ENCODE data around the gene RNF138.

Gene RNF138

GRCh38 chr18:32114293-32114942 is 22.7 kb downstream of the RNF138 start:
- no peak overlapping the region for H3K4me3 ChIP-seq (ENCODE audit: control insufficient read depth, low read depth, low read length)
- no peak for DNase-seq (ENCODE audit: low read depth)
- TF ChIP-seq CTCF (IDR thresholded peaks at IDR 0.05; ENCODE audit: control insufficient read depth, insufficient read depth, low read depth, low read length, missing control alignments), result no peak

- no peak overlapping the region for H3K4me3 ChIP-seq (ENCODE audit: control insufficient read depth, low read depth, low read length)
- no peak for DNase-seq (ENCODE audit: low read depth)
- no peak for TF ChIP-seq CTCF (IDR thresholded peaks at IDR 0.05; ENCODE audit: control insufficient read depth, insufficient read depth, low read depth, low read length, missing control alignments)
Measured at GRCh38 chr18:32122039-32122438, 30.4 kb downstream of the RNF138 start.

- TF ChIP-seq CTCF (IDR thresholded peaks at IDR 0.05; ENCODE audit: control insufficient read depth, insufficient read depth, low read depth, low read length, missing control alignments), result no peak
- H3K4me3 ChIP-seq (ENCODE audit: control insufficient read depth, low read depth, low read length), result no peak overlapping the region
- no peak for DNase-seq (ENCODE audit: low read depth)
Measured at GRCh38 chr18:32126538-32126937, 34.9 kb downstream of the RNF138 start.

- TF ChIP-seq CTCF (IDR thresholded peaks at IDR 0.05; ENCODE audit: control insufficient read depth, insufficient read depth, low read depth, low read length, missing control alignments), result no peak
- DNase-seq (ENCODE audit: low read depth), result no peak
- H3K4me3 ChIP-seq (ENCODE audit: control insufficient read depth, low read depth, low read length), result no peak overlapping the region
Measured at GRCh38 chr18:32135625-32136024, 44.0 kb downstream of the RNF138 start.

GRCh38 chr18:32138332-32138982 is 46.8 kb downstream of the RNF138 start:
- no peak overlapping the region for H3K4me3 ChIP-seq (ENCODE audit: control insufficient read depth, low read depth, low read length)
- DNase-seq (ENCODE audit: low read depth), result no peak
- no peak for TF ChIP-seq CTCF (IDR thresholded peaks at IDR 0.05; ENCODE audit: control insufficient read depth, insufficient read depth, low read depth, low read length, missing control alignments)

GRCh38 chr18:32139835-32140283 is 48.2 kb downstream of the RNF138 start:
- DNase-seq (ENCODE audit: low read depth), result no peak
- TF ChIP-seq CTCF (IDR thresholded peaks at IDR 0.05; ENCODE audit: control insufficient read depth, insufficient read depth, low read depth, low read length, missing control alignments), result no peak
- no peak overlapping the region for H3K4me3 ChIP-seq (ENCODE audit: control insufficient read depth, low read depth, low read length)

All from AG09309 (cell line).